ENCODE measurements around the gene NDEL1.

The NDEL1 gene

GRCh38 chr17:8443756-8444155 is 8.1 kb downstream of the NDEL1 start:
- Histone ChIP-seq H3K27me3 (no peaks in the 10 kb centered on the region), H4K20me1 (peaks cover 47 to 91% (median 80%) of the 10 kb centered on the region in 11 experiments), H3K4me2 (no peak overlapping the region), H3K36me3 (peaks cover 68 to 97% (median 80%) of the 10 kb centered on the region in 11 experiments), H3K27ac (no peak overlapping the region), H3K4me3 (no peak overlapping the region), H3K9ac (no peak overlapping the region), H3K9me3 (replicated peaks in 1 of 11) (no peaks in the 10 kb centered on the region), H3K4me1 (peaks cover 7 to 37% (median 17%) of the 10 kb centered on the region in 10 experiments; a peak in 18 of 20 replicates)
- no peak for TF ChIP-seq Cebpa-rat (IDR thresholded peaks at IDR 0.05)

GRCh38 chr17:8444494-8444893 is 8.8 kb downstream of the NDEL1 start:
- H3K4me1 ChIP-seq: peaks cover 6 to 32% (median 16%) of the 10 kb centered on the region in 10 experiments; a peak in 18 of 20 replicates
- H4K20me1 ChIP-seq: peaks cover 40 to 91% (median 73%) of the 10 kb centered on the region in 11 experiments
- H3K9ac ChIP-seq: no peak overlapping the region
- no peak overlapping the region for H3K27ac ChIP-seq
- no peak overlapping the region for H3K4me2 ChIP-seq
- H3K36me3 ChIP-seq: peaks cover 69 to 97% (median 80%) of the 10 kb centered on the region in 11 experiments
- H3K4me3 ChIP-seq: no peak overlapping the region
- no peaks in the 10 kb centered on the region for H3K9me3 ChIP-seq (replicated peaks in 1 of 11)
- no peaks in the 10 kb centered on the region for H3K27me3 ChIP-seq
- no peak for TF ChIP-seq Cebpa-rat (IDR thresholded peaks at IDR 0.05)

GRCh38 chr17:8445536-8445935 is 9.9 kb downstream of the NDEL1 start:
- no peak overlapping the region for H3K9ac ChIP-seq
- H3K36me3 ChIP-seq: peaks cover 71 to 97% (median 80%) of the 10 kb centered on the region in 11 experiments
- H3K4me3 ChIP-seq: no peak overlapping the region
- peaks cover 6 to 22% (median 16%) of the 10 kb centered on the region in 10 experiments; a peak in 18 of 20 replicates for H3K4me1 ChIP-seq
- H3K27me3 ChIP-seq: no peaks in the 10 kb centered on the region
- no peak overlapping the region for H3K4me2 ChIP-seq
- H3K27ac ChIP-seq: no peak overlapping the region
- peaks cover 34 to 82% (median 63%) of the 10 kb centered on the region in 11 experiments for H4K20me1 ChIP-seq
- no peaks in the 10 kb centered on the region for H3K9me3 ChIP-seq (replicated peaks in 1 of 11)
- no peak for TF ChIP-seq Cebpa-rat (IDR thresholded peaks at IDR 0.05)

GRCh38 chr17:8447799-8448198 is 12.1 kb downstream of the NDEL1 start:
- TF ChIP-seq Cebpa-rat (IDR thresholded peaks at IDR 0.05): no peak
- no peaks in the 10 kb centered on the region for H3K27me3 ChIP-seq
- H3K27ac ChIP-seq: no peak overlapping the region
- H3K9ac ChIP-seq: no peak overlapping the region
- H3K4me1 ChIP-seq: no peaks in the 10 kb centered on the region
- no peak overlapping the region for H3K4me3 ChIP-seq
- peaks cover 18 to 72% (median 46%) of the 10 kb centered on the region in 11 experiments for H4K20me1 ChIP-seq
- no peaks in the 10 kb centered on the region for H3K9me3 ChIP-seq (replicated peaks in 1 of 11)
- no peak overlapping the region for H3K4me2 ChIP-seq
- peaks cover 90 to 100% (median 97%) of the 10 kb centered on the region in 11 experiments for H3K36me3 ChIP-seq

GRCh38 chr17:8448310-8448709 is 12.6 kb downstream of the NDEL1 start:
- peaks cover 13 to 72% (median 41%) of the 10 kb centered on the region in 11 experiments for H4K20me1 ChIP-seq
- H3K27me3 ChIP-seq: no peaks in the 10 kb centered on the region
- H3K4me3 ChIP-seq: no peak overlapping the region
- no peak overlapping the region for H3K9ac ChIP-seq
- no peaks in the 10 kb centered on the region for H3K4me1 ChIP-seq
- H3K4me2 ChIP-seq: no peak overlapping the region
- peaks cover 95 to 100% (median 98%) of the 10 kb centered on the region in 11 experiments for H3K36me3 ChIP-seq
- no peak for TF ChIP-seq Cebpa-rat (IDR thresholded peaks at IDR 0.05)
- no peak overlapping the region for H3K27ac ChIP-seq
- H3K9me3 ChIP-seq (replicated peaks in 1 of 11): no peaks in the 10 kb centered on the region

- no peaks in the 10 kb centered on the region for H3K27me3 ChIP-seq
- no peak overlapping the region for H3K4me3 ChIP-seq
- no peak overlapping the region for H3K27ac ChIP-seq
- no peak for TF ChIP-seq Cebpa-rat (IDR thresholded peaks at IDR 0.05)
- no peaks in the 10 kb centered on the region for H3K9me3 ChIP-seq (replicated peaks in 1 of 11)
- peaks cover 0 to 5% (median 0%) of the 10 kb centered on the region in 10 experiments; a peak in 1 of 20 replicates for H3K4me1 ChIP-seq
- H3K4me2 ChIP-seq: no peak overlapping the region
- H3K36me3 ChIP-seq: peaks cover 91 to 100% (median 97%) of the 10 kb centered on the region in 11 experiments
- peaks cover 0 to 49% (median 10%) of the 10 kb centered on the region in 11 experiments; a peak in 10 of 22 replicates for H4K20me1 ChIP-seq
- no peak overlapping the region for H3K9ac ChIP-seq
These were observed 16.4 kb downstream of the NDEL1 start for GRCh38 chr17:8451933-8452614.

- no peak overlapping the region for H3K4me3 ChIP-seq
- H3K4me2 ChIP-seq: no peak overlapping the region
- H3K9me3 ChIP-seq (replicated peaks in 1 of 11): no peaks in the 10 kb centered on the region
- no peak overlapping the region for H3K27ac ChIP-seq
- H3K27me3 ChIP-seq: no peaks in the 10 kb centered on the region
- H4K20me1 ChIP-seq: peaks cover 0 to 56% (median 11%) of the 10 kb centered on the region in 11 experiments; a peak in 9 of 22 replicates
- H3K9ac ChIP-seq: no peak overlapping the region
- peaks cover 0 to 5% (median 0%) of the 10 kb centered on the region in 10 experiments; a peak in 1 of 20 replicates for H3K4me1 ChIP-seq
- H3K36me3 ChIP-seq: peaks cover 91 to 100% (median 98%) of the 10 kb centered on the region in 11 experiments
- no peak for TF ChIP-seq Cebpa-rat (IDR thresholded peaks at IDR 0.05)
These were observed 17.6 kb downstream of the NDEL1 start for GRCh38 chr17:8453326-8453725.

- peaks cover 92 to 100% (median 99%) of the 10 kb centered on the region in 11 experiments for H3K36me3 ChIP-seq
- TF ChIP-seq Cebpa-rat (IDR thresholded peaks at IDR 0.05): no peak
- H3K4me2 ChIP-seq: no peak overlapping the region
These were observed 20.1 kb downstream of the NDEL1 start for GRCh38 chr17:8455665-8456209.

GRCh38 chr17:8458128-8458527 is 22.4 kb downstream of the NDEL1 start:
- Histone ChIP-seq H3K9ac (no peak overlapping the region), H3K9me3 (replicated peaks in 1 of 11) (no peaks in the 10 kb centered on the region), H3K4me1 (peaks cover 0 to 5% (median 0%) of the 10 kb centered on the region in 10 experiments; a peak in 1 of 20 replicates), H4K20me1 (peaks cover 9 to 77% (median 43%) of the 10 kb centered on the region in 11 experiments; a peak in 21 of 22 replicates), H3K36me3 (peaks cover 92 to 100% (median 99%) of the 10 kb centered on the region in 11 experiments), H3K27ac (no peak overlapping the region), H3K4me2 (no peak overlapping the region), H3K4me3 (no peak overlapping the region), H3K27me3 (no peaks in the 10 kb centered on the region)
- TF ChIP-seq Cebpa-rat (IDR thresholded peaks at IDR 0.05): no peak

More at GRCh38 chr17:8455665-8456209, 20.1 kb downstream of the NDEL1 start:
- H3K4me3 ChIP-seq: no peak overlapping the region
- H3K27me3 ChIP-seq: no peaks in the 10 kb centered on the region
- H3K9me3 ChIP-seq (replicated peaks in 1 of 11): no peaks in the 10 kb centered on the region
- H4K20me1 ChIP-seq: peaks cover 0 to 70% (median 22%) of the 10 kb centered on the region in 11 experiments; a peak in 10 of 22 replicates
- no peak overlapping the region for H3K27ac ChIP-seq
- H3K9ac ChIP-seq: no peak overlapping the region
- H3K4me1 ChIP-seq: peaks cover 0 to 5% (median 0%) of the 10 kb centered on the region in 10 experiments; a peak in 1 of 20 replicates
